Activated CD8-positive, alpha-beta memory T cell treated with anti-CD3 and anti-CD28 coated beads, Interleukin-2, amount 50 U/mL, for 48 hours (primary cell): ENCODE data around the gene JAK1.

Experiments
- DNase-seq: peaks from one replicate; pipeline ENCODE4 v3.0.0-alpha.2; 2020

The JAK1 gene

GRCh38 chr1:64979358-64979757 lies 13.0 kb upstream of the JAK1 start:
- no peak for DNase-seq

- no peak for DNase-seq
Measured at GRCh38 chr1:64976361-64976760, 10.0 kb upstream of the JAK1 start.

- DNase-seq: no peak
Measured at GRCh38 chr1:64975740-64976139, 9.4 kb upstream of the JAK1 start.

GRCh38 chr1:64975127-64975526 lies 8.8 kb upstream of the JAK1 start:
- DNase-seq: no peak

DNA sequence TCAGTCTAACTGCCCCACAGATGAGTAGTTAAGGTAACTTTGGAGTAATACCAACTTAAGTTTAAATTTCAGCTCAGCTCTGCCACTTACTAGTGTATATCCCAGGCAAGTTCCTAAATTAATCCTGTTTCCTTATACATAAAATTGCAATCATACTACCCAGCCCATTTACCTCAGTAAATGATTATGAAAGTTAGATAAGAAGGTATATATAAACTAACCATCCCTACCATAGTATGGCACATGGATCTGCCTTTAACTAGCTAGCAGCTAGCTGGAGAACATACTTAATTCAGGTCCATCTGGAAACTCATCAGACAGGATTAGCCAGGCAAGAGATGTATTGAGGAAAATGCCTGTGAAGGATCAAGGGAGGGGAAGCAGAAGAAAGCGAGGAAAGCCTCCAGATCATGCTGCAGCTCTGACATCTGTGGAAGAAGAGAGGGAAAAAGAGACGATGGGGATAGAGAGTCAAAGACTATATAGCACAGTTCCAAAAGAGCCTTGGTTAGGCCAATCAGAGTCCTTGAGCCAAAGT lies 8.0 kb upstream of the JAK1 start:
- no peak for DNase-seq

DNA sequence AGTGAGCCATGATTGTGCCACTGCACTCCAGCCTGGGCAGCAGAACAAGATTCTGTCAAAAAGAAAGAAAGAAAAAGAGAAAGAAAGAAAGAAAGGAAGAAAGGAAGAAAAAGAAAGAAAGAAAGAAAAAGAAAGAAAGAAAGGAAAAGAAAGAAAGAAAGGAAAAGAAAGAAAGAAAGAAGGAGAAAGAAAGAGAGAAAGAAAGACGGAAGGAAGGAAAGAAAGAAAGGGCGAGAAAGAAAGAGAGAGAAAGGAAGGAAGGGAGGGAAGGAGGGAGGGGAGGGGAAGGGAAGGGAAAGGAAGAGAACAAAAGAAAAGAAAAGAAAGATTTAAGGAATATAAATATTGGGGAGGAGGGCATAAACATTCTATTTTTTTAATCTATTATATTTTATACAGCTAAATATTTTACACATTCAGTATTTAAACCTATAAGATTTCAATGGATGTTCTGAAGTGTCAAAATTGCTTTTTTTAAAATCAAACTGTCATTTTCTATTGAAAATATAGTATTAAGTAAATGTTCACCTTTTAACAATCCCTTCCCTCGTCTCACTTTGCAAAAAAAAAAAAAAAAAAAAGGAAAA lies 6.8 kb upstream of the JAK1 start:
- no peak for DNase-seq

DNA sequence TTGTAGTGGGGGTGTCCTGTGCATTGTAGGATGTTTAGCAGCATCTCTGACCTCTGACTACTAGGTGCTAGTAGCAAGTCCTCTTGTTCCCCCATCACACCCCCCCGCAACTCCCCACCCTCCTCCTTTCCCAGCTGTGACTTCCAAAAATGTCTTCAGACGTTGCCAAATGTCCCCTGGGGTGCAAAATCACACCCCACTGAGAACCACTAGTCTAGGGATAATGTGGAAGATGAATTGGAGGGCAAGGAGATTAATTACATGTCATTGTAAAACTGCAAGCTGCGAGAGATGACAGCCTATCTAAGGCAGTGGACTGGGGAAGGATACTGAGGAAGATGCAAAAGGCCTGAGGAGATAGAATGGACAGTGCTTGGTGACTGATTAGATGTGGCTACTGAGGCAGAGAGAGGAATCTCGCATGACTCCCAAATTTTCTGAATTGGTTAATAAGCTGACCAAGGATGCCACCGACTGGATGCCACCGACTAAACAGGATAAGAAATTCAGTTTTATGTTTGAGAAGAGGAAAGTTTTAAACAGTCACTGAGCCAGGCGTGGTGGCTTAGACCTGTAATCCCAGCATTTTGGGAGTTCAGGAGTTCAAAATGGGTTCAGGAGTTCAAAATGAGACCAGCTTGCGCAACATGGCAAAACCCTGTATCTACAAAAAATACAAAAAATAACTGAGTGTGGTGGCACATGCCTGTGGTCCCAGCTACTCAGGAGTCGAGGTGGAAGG lies 3.1 kb upstream of the JAK1 start:
- DNase-seq: no peak

DNA sequence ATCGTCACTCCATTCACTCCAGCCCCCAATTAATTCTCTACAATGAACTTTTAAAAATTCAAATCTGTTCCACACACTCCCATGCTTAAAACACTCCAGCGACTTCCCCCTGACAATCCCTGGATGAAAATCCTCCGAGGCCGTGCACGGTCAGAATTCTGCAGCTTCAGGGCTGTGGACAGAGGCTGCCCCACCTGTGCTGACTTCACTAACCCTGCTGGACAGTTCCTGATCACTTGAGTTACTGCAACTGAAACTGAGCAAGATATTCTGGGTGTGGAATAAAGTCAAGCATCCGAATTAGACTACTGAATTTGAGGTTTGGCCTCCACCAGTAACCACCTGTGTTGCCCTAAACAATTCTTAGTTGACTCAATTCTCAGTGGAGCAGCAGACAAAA lies 1.0 kb upstream of the JAK1 start:
- DNase-seq: no peak

GRCh38 chr1:64965366-64966157 lies 787 bp downstream of the JAK1 start:
- DNase-seq: peak; percentile 78

DNA sequence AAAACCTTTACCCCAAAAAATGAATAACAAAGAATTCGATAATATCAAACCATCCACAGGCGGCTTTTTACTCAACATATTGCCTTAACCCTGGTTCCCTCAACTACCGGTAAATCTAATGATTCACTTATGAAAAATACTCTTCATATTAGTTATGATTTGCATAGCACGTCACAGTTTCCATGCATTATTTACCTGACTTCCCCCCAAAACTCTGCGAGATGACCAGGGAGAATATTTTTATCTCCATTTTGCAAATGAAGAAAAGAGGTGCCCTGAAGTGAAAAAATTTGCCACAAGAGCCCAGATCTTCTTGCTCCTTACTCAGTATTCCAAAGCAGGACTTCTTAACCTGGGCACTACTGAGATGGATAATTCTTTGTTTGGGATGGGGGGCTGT lies 2.9 kb downstream of the JAK1 start:
- DNase-seq: no peak

DNA sequence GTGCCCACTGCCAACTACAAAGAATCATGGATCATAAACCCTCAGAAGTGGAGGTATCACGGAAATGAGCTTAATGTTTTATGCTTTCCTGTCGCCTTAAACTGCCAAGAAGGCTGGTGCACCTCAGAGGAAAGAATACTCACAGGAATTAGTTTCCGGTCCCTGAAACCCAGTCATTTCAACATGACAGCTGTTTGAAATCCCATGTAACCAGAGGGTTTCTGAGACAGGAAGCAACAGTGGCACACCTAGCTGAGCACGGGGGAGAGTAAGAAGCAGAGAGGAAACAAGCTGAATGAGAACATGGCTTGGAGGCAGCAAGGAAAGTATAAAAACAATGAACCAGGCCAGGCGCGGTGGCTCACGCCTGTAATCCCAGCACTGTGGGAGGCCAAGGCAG lies 3.9 kb downstream of the JAK1 start:
- DNase-seq: no peak

- no peak for DNase-seq
Measured at GRCh38 chr1:64961923-64962322, 4.4 kb downstream of the JAK1 start.

DNA sequence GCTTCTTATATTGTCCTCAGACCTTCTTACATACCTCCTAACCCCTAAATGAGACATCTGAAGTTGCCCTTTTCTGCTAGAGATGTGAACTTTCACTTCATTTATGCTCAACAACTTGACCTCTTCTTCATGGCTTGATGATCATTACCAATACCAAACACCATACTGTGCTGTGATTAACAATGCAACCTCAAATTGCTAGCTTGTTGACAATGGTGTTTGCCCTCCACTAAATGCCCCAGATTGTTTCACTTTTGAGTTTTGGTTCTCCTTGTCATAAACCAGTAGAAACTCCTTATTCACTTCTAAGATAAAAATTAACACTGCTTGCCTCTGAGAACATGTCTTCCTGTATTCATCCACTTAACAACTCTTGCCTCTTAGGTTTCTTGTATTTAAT lies 5.6 kb downstream of the JAK1 start:
- no peak for DNase-seq

DNA sequence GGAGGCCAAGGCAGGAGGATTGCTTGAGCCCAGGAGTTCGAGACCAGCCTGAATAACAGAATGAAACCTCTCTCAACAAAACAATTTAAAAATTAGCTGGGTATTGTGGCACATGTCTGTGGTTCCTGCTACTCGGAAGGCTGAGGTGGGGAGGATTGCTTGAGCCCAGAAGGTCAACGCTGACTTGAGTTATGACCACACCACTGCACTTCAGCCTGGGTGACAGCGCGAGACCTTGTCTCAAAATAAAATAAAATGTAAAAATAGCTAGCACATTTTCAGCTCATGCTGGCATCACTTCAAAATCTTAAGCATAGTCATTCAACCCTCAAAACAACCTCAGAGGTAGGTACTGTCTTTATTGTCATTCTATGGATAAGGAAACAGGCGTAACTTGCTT lies 6.4 kb downstream of the JAK1 start:
- DNase-seq: no peak

DNA sequence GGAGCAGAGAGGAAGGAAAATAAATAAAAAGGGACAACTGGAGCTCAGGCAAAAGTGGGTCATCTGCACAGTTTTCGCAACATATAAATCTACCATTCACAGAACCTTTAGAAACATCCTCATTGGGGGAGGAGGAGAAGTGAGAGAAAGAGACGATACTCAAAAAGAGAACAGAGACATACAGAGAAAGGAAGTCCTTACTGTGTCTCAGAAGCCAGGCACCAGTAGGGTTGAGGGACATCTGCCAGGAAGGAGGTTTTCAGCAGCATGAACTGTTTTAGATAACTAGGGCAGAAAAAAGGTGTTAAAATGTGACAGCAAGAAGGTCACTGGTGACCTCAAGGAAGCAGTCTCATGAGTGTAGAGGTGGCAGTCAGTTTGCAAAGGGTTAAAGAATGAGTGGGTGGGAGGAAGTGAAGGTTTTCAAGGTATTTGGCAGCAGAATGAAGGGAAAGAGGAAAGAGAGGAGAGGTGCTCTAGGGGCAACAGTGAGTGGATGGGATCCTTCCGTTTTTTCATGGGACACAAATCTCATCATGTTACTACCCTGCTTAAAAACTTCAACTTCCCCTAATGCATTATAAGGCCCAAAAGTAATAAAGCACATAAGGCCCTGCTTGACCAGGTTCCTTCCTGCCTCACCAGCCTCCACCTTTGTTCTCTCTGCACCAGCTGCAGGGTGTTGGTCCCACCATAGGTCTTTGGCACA lies 9.5 kb downstream of the JAK1 start:
- no peak for DNase-seq

- no peak for DNase-seq
Measured at GRCh38 chr1:64956010-64956640, 10.2 kb downstream of the JAK1 start.

DNA sequence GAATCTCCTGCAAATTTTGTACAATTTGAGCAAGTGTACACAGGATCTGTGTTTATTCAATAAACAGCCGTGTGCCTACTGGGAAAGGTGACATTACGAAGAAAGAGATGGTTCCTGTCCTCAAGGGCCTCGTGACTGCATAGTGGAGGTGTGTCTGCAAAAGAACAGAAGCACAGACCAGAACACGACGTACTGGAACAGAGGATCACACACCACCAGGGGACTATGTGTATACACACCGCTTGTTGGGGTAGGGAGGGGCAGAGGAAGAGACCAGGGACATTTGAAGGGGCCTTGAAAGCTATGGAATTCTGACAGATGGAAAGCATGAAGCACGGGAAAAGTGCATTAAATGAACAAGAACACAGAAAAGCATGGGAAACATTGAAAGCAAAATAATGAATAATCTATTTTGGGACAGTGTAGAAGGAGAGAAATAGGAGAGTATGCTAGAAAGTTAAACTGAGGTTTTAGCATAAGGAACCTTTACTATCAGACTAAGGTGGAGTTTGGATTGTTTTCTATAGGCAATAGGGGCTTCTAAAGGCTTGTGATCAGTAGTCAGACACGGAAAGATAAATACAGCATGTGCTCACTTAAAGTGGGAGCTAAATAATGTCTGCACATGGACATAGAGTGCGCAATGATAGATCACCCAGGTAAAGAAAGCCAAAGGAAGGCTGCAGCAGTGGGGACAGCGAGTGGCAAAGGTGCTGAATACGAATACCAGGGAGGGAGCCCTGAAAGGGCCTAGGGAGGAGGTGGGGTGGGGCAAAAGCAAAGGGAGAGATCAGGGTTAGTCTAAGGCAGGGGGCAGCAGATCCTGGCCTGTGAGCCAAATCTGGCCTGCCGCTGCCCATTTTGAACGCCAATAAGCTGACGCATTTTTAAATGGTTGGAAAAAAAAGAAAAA lies 11.0 kb downstream of the JAK1 start:
- DNase-seq: no peak

- no peak for DNase-seq
Measured at GRCh38 chr1:64953241-64953640, 13.1 kb downstream of the JAK1 start.

DNA sequence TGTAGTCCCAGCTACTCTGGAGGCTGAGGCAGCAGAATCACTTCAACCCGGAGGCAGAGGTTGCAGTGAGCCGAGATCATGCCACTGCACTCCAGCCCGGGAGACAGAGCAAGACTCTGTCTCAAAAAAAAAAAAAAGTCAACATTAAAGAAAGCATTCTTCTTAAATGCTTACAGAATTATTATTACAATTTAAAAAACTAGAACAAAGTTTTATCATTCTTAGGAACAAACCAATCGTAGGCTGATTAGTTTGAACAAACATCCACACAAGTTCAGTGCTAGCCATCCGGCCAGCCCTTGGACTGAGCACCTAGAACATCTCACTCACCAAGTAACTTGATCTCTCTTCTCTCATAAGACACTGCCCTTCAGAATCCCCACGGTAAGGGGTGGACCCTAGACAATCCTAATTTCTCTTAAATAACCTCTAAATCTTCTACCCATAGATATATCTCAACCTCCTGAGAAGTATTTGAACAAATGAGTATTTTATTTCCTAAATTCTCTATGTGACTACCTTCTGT lies 16.0 kb downstream of the JAK1 start:
- no peak for DNase-seq

- DNase-seq: no peak
Measured at GRCh38 chr1:64948905-64949833, 17.2 kb downstream of the JAK1 start.
